Trophoblast cell (in vitro differentiated cells and primary cell): ENCODE data around the gene ATP8A1.

ENCODE experiments used
- DNase-seq, 2 donors: peaks; one replicate each; pipeline ENCODE4 v3.0.0-alpha.2; 2016
- H2AFZ ChIP-seq: 2 replicates; pipeline ENCODE4 v1.6.1; 2013; ENCODE audit warnings: low read length, moderate library complexity, mild to moderate bottlenecking; ENCODE audit not compliant: insufficient read depth, poor library complexity
- H2AK5ac ChIP-seq: 2 replicates; pipeline ENCODE4 v1.6.1; 2013; ENCODE audit warnings: mild to moderate bottlenecking, low read length
- H2BK120ac ChIP-seq: 2 replicates; pipeline ENCODE4 v1.6.1; 2013; ENCODE audit warnings: low read length, mild to moderate bottlenecking, moderate library complexity; ENCODE audit not compliant: insufficient read depth, poor library complexity
- H2BK12ac ChIP-seq: 2 replicates; pipeline ENCODE4 v1.6.1; 2013; ENCODE audit warnings: mild to moderate bottlenecking, low read length, moderate library complexity
- H2BK5ac ChIP-seq: 2 replicates; pipeline ENCODE4 v1.6.1; 2013; ENCODE audit warnings: low read length, low read depth, moderate library complexity, mild to moderate bottlenecking; ENCODE audit not compliant: poor library complexity
- H3K14ac ChIP-seq: 2 replicates; pipeline ENCODE4 v1.6.1; 2013; ENCODE audit warnings: mild to moderate bottlenecking, low read length
- H3K18ac ChIP-seq: 2 replicates; pipeline ENCODE4 v1.6.1; 2013; ENCODE audit warnings: mild to moderate bottlenecking, low read length
- H3K23ac ChIP-seq: 2 replicates; pipeline ENCODE4 v1.6.1; 2013; ENCODE audit warnings: low read length
- H3K27ac ChIP-seq: 2 replicates; pipeline ENCODE4 v1.5.1; 2013; ENCODE audit warnings: low read depth, mild to moderate bottlenecking, inconsistent platforms, low read length, moderate library complexity
- H3K27me3 ChIP-seq: 2 replicates; pipeline ENCODE4 v1.6.1; 2013; ENCODE audit warnings: inconsistent platforms, mild to moderate bottlenecking, low read length, moderate library complexity; ENCODE audit not compliant: insufficient read depth
- H3K36me3 ChIP-seq, 2 experiments: 1 replicate in 1 of 2; 2 replicates in 1 of 2; pipeline ENCODE4 v1.6.1; 2013; ENCODE audit warnings: low read length in 2 of 2, mild to moderate bottlenecking in 2 of 2, moderate library complexity in 1 of 2; ENCODE audit not compliant: insufficient read depth in 2 of 2, control insufficient read depth in 1 of 2
- H3K4ac ChIP-seq: 2 replicates; pipeline ENCODE4 v1.6.1; 2013; ENCODE audit warnings: low read depth, mild to moderate bottlenecking, low read length, moderate library complexity
- H3K4me1 ChIP-seq, 2 experiments: 1 replicate in 1 of 2; 2 replicates in 1 of 2; pipeline ENCODE4 v1.6.1; 2013; ENCODE audit warnings: low read length in 2 of 2, mild to moderate bottlenecking in 2 of 2, moderate library complexity in 1 of 2; ENCODE audit not compliant: insufficient read depth in 2 of 2, control insufficient read depth in 1 of 2
- H3K4me2 ChIP-seq: 2 replicates; pipeline ENCODE4 v1.6.1; 2013; ENCODE audit warnings: inconsistent platforms, mild to moderate bottlenecking, low read length, moderate library complexity
- H3K4me3 ChIP-seq: 2 replicates; pipeline ENCODE4 v1.5.1; 2013; ENCODE audit warnings: mild to moderate bottlenecking, low read depth, low read length, inconsistent platforms
- H3K79me1 ChIP-seq: one replicate; pipeline ENCODE4 v1.6.1; 2013; ENCODE audit warnings: low read length
- H3K79me2 ChIP-seq: 2 replicates; pipeline ENCODE4 v1.6.1; 2013; ENCODE audit warnings: low read length, mild to moderate bottlenecking; ENCODE audit not compliant: control insufficient read depth, insufficient read depth, poor library complexity
- H3K9ac ChIP-seq: 2 replicates; pipeline ENCODE4 v1.6.1; 2013; ENCODE audit warnings: mild to moderate bottlenecking, low read length
- H3K9me3 ChIP-seq: 2 replicates; pipeline ENCODE4 v1.6.1; 2013; ENCODE audit warnings: low read depth, mild to moderate bottlenecking, control low read depth, inconsistent platforms, low read length; ENCODE audit not compliant: insufficient read depth
- H4K12ac ChIP-seq: 2 replicates; pipeline ENCODE4 v1.6.1; 2013; ENCODE audit warnings: low read depth, mild to moderate bottlenecking, low read length, moderate library complexity
- H4K8ac ChIP-seq: 2 replicates; pipeline ENCODE4 v1.6.1; 2013; ENCODE audit warnings: low read depth, mild to moderate bottlenecking, low read length, moderate library complexity
- H4K91ac ChIP-seq: one replicate; pipeline ENCODE4 v1.6.1; 2013; ENCODE audit warnings: low read depth, mild to moderate bottlenecking, low read length, moderate library complexity
- WGBS: extraction: QIAGEN DNeasy Blood & Tissue Kit; methylation state at CpG from one replicate; pipeline ENCODE4 v1.1.7; 2013; ENCODE audit warnings: missing lambda C conversion rate; ENCODE audit not compliant: insufficient read length, insufficient coverage; ENCODE audit errors: extremely low coverage; 5-methylcytosine and 5-hydroxymethylcytosine counted together

ATP8A1 gene

GRCh38 chr4:42637104-42637503, 19.8 kb downstream of the ATP8A1 start:
- Histone ChIP-seq H4K12ac (no peak overlapping the region), H3K27me3 (no peaks in the 10 kb centered on the region), H3K36me3 (no peaks in the 10 kb centered on the region), H3K23ac (no peak overlapping the region), H3K79me2 (no peaks in the 10 kb centered on the region), H4K91ac (no peak overlapping the region), H3K4me3 (no peak overlapping the region), H3K4me1 (no peaks in the 10 kb centered on the region), H2BK120ac (no peak overlapping the region), H3K27ac (no peak overlapping the region), H3K9me3 (no peaks in the 10 kb centered on the region), H3K4ac (no peak overlapping the region), H4K8ac (no peak overlapping the region), H2AK5ac (no peak overlapping the region), H3K4me2 (no peak overlapping the region), H3K18ac (no peak overlapping the region), H2BK5ac (no peak overlapping the region), H3K79me1 (no peaks in the 10 kb centered on the region), H3K14ac (no peak overlapping the region), H2AFZ (no peak overlapping the region), H2BK12ac (no peak overlapping the region), H3K9ac (no peak overlapping the region)
- WGBS = no CpG with 5 or more reads among the region's 3 CpGs
- no peak for DNase-seq

GRCh38 chr4:42636645-42636949, 20.3 kb downstream of the ATP8A1 start:
- Histone ChIP-seq H4K91ac (no peak overlapping the region), H2BK5ac (no peak overlapping the region), H3K14ac (no peak overlapping the region), H2AFZ (no peak overlapping the region), H3K4me3 (no peak overlapping the region), H2BK120ac (no peak overlapping the region), H3K18ac (no peak overlapping the region), H2AK5ac (no peak overlapping the region), H4K12ac (no peak overlapping the region), H3K23ac (no peak overlapping the region), H3K36me3 (no peaks in the 10 kb centered on the region), H3K27me3 (no peaks in the 10 kb centered on the region), H3K4ac (no peak overlapping the region), H3K27ac (no peak overlapping the region), H4K8ac (no peak overlapping the region), H3K4me2 (no peak overlapping the region), H3K4me1 (no peaks in the 10 kb centered on the region), H3K79me1 (no peaks in the 10 kb centered on the region), H2BK12ac (no peak overlapping the region), H3K79me2 (no peaks in the 10 kb centered on the region), H3K9ac (no peak overlapping the region), H3K9me3 (no peaks in the 10 kb centered on the region)
- no CpG with 5 or more reads among the region's 3 CpGs for WGBS
- DNase-seq = no peak

- Histone ChIP-seq H3K4me2 (no peak overlapping the region), H2AK5ac (no peak overlapping the region), H2AFZ (no peak overlapping the region), H4K12ac (no peak overlapping the region), H3K14ac (no peak overlapping the region), H2BK12ac (no peak overlapping the region), H3K27me3 (no peaks in the 10 kb centered on the region), H3K27ac (no peak overlapping the region), H3K4ac (no peak overlapping the region), H2BK5ac (no peak overlapping the region), H3K79me1 (no peaks in the 10 kb centered on the region), H3K9ac (no peak overlapping the region), H3K4me1 (no peaks in the 10 kb centered on the region), H3K4me3 (no peak overlapping the region), H4K91ac (no peak overlapping the region), H3K9me3 (no peaks in the 10 kb centered on the region), H2BK120ac (no peak overlapping the region), H3K18ac (no peak overlapping the region), H3K36me3 (no peaks in the 10 kb centered on the region), H3K79me2 (no peaks in the 10 kb centered on the region), H3K23ac (no peak overlapping the region), H4K8ac (no peak overlapping the region)
- no CpG with 5 or more reads among the region's 5 CpGs for WGBS
- DNase-seq = peak in 1 of 2 donors; percentile 21
Observed at GRCh38 chr4:42633605-42634388, 23.1 kb downstream of the ATP8A1 start.

GRCh38 chr4:42632653-42633382, 24.1 kb downstream of the ATP8A1 start:
- H3K4me1 ChIP-seq = no peaks in the 10 kb centered on the region
- no CpG with 5 or more reads among the region's 3 CpGs for whole genome bisulfite sequencing
- no peak overlapping the region for H4K12ac ChIP-seq

More at GRCh38 chr4:42632653-42633382, 24.1 kb downstream of the ATP8A1 start:
- Histone ChIP-seq H3K4me2 (no peak overlapping the region), H4K8ac (no peak overlapping the region), H4K91ac (no peak overlapping the region), H2AK5ac (no peak overlapping the region), H3K9ac (no peak overlapping the region), H3K4ac (no peak overlapping the region), H3K36me3 (no peaks in the 10 kb centered on the region), H3K23ac (no peak overlapping the region), H3K4me3 (no peak overlapping the region), H3K79me1 (no peaks in the 10 kb centered on the region), H3K79me2 (no peaks in the 10 kb centered on the region), H2BK12ac (no peak overlapping the region), H3K14ac (no peak overlapping the region), H3K27me3 (no peaks in the 10 kb centered on the region), H2BK120ac (no peak overlapping the region), H3K9me3 (no peaks in the 10 kb centered on the region), H3K18ac (no peak overlapping the region), H3K27ac (no peak overlapping the region), H2BK5ac (no peak overlapping the region), H2AFZ (no peak overlapping the region)
- no peak for DNase-seq
